ENCODE data around the gene COX10. TPM values are rescaled to one million over a fixed set of nuclear protein-coding genes. Genes with fewer than 3 reads are reported as not detected.

Gene COX10
- total RNA-seq, 2 experiments from 2014 or later: 26.0 to 28.6 TPM

DNA sequence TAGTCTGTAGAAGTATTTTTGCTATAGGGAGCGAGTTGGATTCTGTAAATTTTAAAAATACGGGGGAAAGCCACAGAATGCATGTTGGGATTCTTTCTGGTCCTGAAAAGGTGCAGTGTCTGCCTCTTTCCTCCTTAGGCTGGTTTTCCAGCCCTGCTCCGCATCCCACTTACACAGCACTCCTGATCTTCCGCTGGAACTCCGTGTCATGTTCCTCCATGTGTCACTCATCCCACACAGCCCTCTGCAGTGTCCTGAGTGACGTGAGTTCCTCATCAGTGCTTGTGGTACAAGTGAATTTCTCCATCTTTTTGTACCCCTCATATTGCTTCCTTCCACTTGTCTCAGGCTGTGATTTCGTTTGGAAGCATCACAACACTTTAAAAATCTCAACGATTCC lies 34.5 kb downstream of the COX10 start:
- ATAC-seq (no peak), DNase-seq (no peak)
- peaks cover 37% of the 10 kb centered on the region for H3K36me3 Mint-ChIP-seq (ENCODE audit: low read depth)
- POLR2A ChIA-PET: no interaction called here
- H3K9me3 Mint-ChIP-seq: no peaks in the 10 kb centered on the region
- no peak overlapping the region for H3K27ac Mint-ChIP-seq
- no peak for TF ChIP-seq CTCF (IDR thresholded peaks at IDR 0.05)
- intact Hi-C loops (cut with micrococcal nuclease): no loop called here
- H3K4me3 Mint-ChIP-seq: no peak overlapping the region
- no peaks in the 10 kb centered on the region for H3K27me3 Mint-ChIP-seq
- H3K4me1 Mint-ChIP-seq (ENCODE audit: low read depth): peaks cover 22% of the 10 kb centered on the region
- CTCF ChIA-PET: no interaction called here

- ChIA-PET POLR2A (interaction anchor here (0.9 kb wide), 1 partner anchor 35 kb away, joined by 3 read pairs; the partner anchor contains the start of gene COX10), CTCF (interaction anchor here (1.0 kb wide), 1 partner anchor 198 kb away, joined by 3 read pairs; no protein-coding TSS in a partner anchor)
- Mint-ChIP-seq H3K9me3 (no peaks in the 10 kb centered on the region), H3K36me3 (ENCODE audit: low read depth) (peaks cover 37% of the 10 kb centered on the region), H3K4me3 (no peak overlapping the region), H3K27ac (no peak overlapping the region), H3K4me1 (ENCODE audit: low read depth) (peaks cover 22% of the 10 kb centered on the region), H3K27me3 (no peaks in the 10 kb centered on the region)
- TF ChIP-seq CTCF (IDR thresholded peaks at IDR 0.05): no peak
- ATAC-seq: no peak
- DNase-seq: no peak
- intact Hi-C loops (cut with micrococcal nuclease): no loop called here
These were observed 35.4 kb downstream of the COX10 start for GRCh38 chr17:14104734-14105133.

DNA sequence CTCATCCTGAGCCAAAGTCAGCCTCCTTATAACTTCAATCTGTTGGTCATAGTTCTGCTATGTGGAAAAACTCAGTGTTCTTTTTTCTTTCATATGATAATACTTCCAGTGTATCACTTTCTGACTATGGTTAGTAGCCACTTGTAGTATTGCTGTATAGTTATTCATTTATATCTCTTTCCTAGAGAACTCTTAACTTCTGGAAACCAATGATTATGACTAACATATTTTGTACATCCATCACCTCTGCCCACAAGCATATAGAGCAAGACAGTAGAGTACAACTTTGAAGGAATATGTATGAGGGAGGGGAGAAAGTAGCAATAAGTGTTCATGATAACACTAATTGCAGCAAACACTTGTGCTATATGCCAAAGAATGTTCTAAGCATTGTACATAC lies 38.6 kb downstream of the COX10 start:
- CTCF ChIA-PET: no interaction called here
- DNase-seq (no peak), ATAC-seq (no peak)
- H3K4me3 Mint-ChIP-seq: no peak overlapping the region
- peaks cover 25% of the 10 kb centered on the region for H3K36me3 Mint-ChIP-seq (ENCODE audit: low read depth)
- POLR2A ChIA-PET: no interaction called here
- no peak overlapping the region for H3K27ac Mint-ChIP-seq
- no peak for TF ChIP-seq CTCF (IDR thresholded peaks at IDR 0.05)
- H3K27me3 Mint-ChIP-seq: no peaks in the 10 kb centered on the region
- intact Hi-C loops (cut with micrococcal nuclease): no loop called here
- no peaks in the 10 kb centered on the region for H3K9me3 Mint-ChIP-seq
- peaks cover 29% of the 10 kb centered on the region for H3K4me1 Mint-ChIP-seq (ENCODE audit: low read depth)

GRCh38 chr17:14112407-14112806 lies 43.1 kb downstream of the COX10 start:
- Mint-ChIP-seq H3K36me3 (ENCODE audit: low read depth) (peaks cover 20% of the 10 kb centered on the region), H3K4me3 (no peak overlapping the region), H3K4me1 (ENCODE audit: low read depth) (peaks cover 51% of the 10 kb centered on the region), H3K27ac (no peak overlapping the region), H3K27me3 (no peaks in the 10 kb centered on the region), H3K9me3 (peaks cover 6% of the 10 kb centered on the region)
- ATAC-seq (no peak), DNase-seq (no peak)
- intact Hi-C loops (cut with micrococcal nuclease): loop anchor here (10.0 kb wide), 2 partner anchors 48 to 92 kb away; partner anchors contain the start of gene COX10
- POLR2A ChIA-PET: interaction anchor here (0.6 kb wide), 1 partner anchor 108 kb away, joined by 3 read pairs; no protein-coding TSS in a partner anchor
- CTCF ChIA-PET: interaction anchor here (1.4 kb wide), 1 partner anchor 12 kb away, joined by 3 read pairs; no protein-coding TSS in a partner anchor
- TF ChIP-seq CTCF (IDR thresholded peaks at IDR 0.05): no peak

- no peaks in the 10 kb centered on the region for H3K27me3 Mint-ChIP-seq
- peaks cover 17% of the 10 kb centered on the region for H3K36me3 Mint-ChIP-seq (ENCODE audit: low read depth)
- ATAC-seq (no peak), DNase-seq (no peak)
- intact Hi-C loops (cut with micrococcal nuclease): loop anchor here (10.0 kb wide), 2 partner anchors 48 to 92 kb away; partner anchors contain the start of gene COX10
- peaks cover 51% of the 10 kb centered on the region for H3K4me1 Mint-ChIP-seq (ENCODE audit: low read depth)
- TF ChIP-seq CTCF (IDR thresholded peaks at IDR 0.05): no peak
- H3K27ac Mint-ChIP-seq: no peak overlapping the region
- CTCF ChIA-PET: interaction anchor here (1.2 to 1.4 kb wide), 2 partner anchors 13 to 44 kb away, joined by 3 to 4 read pairs; no protein-coding TSS in a partner anchor
- no peak overlapping the region for H3K4me3 Mint-ChIP-seq
- POLR2A ChIA-PET: no interaction called here
- peaks cover 6% of the 10 kb centered on the region for H3K9me3 Mint-ChIP-seq
These were observed 43.8 kb downstream of the COX10 start for GRCh38 chr17:14113137-14113536.

Data from activated CD8-positive, alpha-beta T cell treated with anti-CD3 and anti-CD28 coated beads for 36 hours (primary cell).